ENCODE measurements around the gene ZBED6.

ZBED6 gene

GRCh38 chr1:203842559-203842876 lies 47.1 kb downstream of the ZBED6 start:
- DNase-seq (ENCODE audit: low read depth in 3 of 3), result no peak

- DNase-seq (ENCODE audit: low read depth in 3 of 3), result no peak
Observed at GRCh38 chr1:203843435-203843834, 48.0 kb downstream of the ZBED6 start.
